Astrocyte of the cerebellum (primary cell): ENCODE data around the gene ZNF714.
A peak's percentile ranks its signal among the peaks of the same experiment; 100 is the strongest.
"Not testable (repeated sequence)": the region's sequence is repeated elsewhere in the genome, so short reads cannot be mapped to it uniquely, and the experiment has no call there.

ENCODE experiments used
- DNase-seq: peaks from one replicate; pipeline ENCODE4 v3.0.0-alpha.2; 2011; ENCODE audit warnings: low read depth
- H3K4me3 ChIP-seq: 2 replicates; pipeline ENCODE4 v1.5.1; 2011; ENCODE audit warnings: mild to moderate bottlenecking, low read depth, low read length, moderate library complexity
- in situ Hi-C: cut with HindIII; loops from 2 replicates; pipeline ENCODE4 v1.10.0; 2017; ENCODE audit warnings: low sequenced_read_pairs
- TF ChIP-seq, protein P1 (sequence below): IDR thresholded peaks from 2 replicates; pipeline ENCODE4 v1.5.1; 2012; ENCODE audit warnings: low read length, low read depth, moderate library complexity, mild to moderate bottlenecking; ENCODE audit errors: missing control alignments

Gene ZNF714

DNA sequence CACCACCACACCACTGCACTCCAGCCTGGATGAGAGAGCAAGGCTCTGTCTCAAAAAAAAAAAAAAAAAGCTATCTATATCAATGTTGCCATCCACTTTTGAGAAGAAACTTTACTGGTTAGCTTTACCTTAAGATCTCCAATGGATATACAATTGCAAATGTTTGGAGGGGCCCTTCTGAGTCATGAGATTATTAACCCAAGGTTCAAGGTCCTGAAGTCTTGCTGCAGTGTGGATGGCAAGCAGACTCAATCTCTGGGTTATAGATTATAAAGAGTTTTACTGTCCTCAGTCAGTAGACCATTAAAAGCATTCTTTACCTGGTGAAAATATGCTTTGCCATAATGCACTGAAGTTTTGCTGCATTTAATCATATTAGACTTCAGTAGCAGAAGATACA is 56.1 kb downstream of the ZNF714 start:
- no peak for DNase-seq
- in situ Hi-C loops: no loop called here
- no peak overlapping the region for H3K4me3 ChIP-seq
- TF ChIP-seq, protein P1, sequence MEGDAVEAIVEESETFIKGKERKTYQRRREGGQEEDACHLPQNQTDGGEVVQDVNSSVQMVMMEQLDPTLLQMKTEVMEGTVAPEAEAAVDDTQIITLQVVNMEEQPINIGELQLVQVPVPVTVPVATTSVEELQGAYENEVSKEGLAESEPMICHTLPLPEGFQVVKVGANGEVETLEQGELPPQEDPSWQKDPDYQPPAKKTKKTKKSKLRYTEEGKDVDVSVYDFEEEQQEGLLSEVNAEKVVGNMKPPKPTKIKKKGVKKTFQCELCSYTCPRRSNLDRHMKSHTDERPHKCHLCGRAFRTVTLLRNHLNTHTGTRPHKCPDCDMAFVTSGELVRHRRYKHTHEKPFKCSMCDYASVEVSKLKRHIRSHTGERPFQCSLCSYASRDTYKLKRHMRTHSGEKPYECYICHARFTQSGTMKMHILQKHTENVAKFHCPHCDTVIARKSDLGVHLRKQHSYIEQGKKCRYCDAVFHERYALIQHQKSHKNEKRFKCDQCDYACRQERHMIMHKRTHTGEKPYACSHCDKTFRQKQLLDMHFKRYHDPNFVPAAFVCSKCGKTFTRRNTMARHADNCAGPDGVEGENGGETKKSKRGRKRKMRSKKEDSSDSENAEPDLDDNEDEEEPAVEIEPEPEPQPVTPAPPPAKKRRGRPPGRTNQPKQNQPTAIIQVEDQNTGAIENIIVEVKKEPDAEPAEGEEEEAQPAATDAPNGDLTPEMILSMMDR: no peak

DNA sequence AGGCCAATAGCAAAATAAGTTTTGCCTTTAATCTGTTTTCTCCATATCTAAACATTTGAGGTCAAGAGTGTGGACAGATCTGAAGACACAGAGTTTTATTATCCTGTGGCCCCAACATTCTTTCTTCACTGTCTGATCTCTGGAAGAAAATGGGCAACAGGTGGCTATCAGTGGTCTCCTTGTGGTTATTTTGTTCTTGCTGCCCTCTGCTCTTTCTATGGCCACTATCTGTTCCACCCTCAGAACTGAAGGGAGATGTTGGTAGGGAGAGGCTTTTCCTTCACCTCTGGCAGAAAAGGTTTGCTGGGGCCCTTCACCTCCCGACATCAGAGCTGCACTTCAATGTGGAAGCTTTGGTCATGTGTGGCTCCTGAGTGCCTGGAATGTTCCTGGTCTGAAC is 59.0 kb downstream of the ZNF714 start:
- in situ Hi-C loops, H3K4me3 ChIP-seq, DNase-seq: not testable (repeated sequence)

DNA sequence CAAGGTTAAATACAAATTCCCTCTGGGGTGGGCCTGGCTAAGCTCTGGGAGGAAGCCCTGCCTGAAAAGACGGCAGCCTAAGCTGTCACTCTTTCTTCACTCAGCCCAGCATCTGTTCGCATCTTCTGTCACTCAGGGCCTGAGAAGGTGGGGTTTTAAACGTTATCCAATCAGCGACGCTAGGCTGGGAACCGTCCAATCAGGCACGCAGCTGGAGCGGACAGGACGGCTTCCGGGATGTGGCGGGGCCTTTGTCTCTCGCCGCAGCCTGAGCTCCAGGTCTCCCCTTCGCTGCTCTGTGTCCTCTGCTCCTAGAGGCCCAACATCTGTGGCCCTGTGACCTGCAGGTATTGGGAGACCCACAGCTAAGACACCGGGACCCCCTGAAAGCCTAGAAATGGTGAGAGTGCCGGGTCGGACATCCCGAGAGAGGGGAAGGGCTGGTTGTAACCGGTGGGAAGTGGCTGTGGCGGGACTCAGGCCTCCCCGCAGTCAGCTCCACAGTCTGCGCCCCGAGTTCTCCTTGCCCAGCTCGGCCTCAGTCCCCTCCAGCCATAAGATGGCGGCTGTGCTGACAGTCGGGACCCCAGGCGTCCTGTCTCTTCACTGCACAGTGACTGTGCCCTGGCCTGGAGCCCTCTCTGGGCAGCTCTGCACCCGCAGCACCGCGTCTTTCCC is 59.9 kb downstream of the ZNF714 start, which contains the start of gene ZNF431:
Gene ZNF431 (plus strand): TSS at position 254 of the 678 bp plus-strand sequence. CDS start 144 bp downstream, at position 398.
- peak within 1 kb of the TSS; percentile 83 for H3K4me3 ChIP-seq
- DNase-seq: peak; percentile 85
- TF ChIP-seq, protein P1: no peak
- in situ Hi-C loops: no loop called here

DNA sequence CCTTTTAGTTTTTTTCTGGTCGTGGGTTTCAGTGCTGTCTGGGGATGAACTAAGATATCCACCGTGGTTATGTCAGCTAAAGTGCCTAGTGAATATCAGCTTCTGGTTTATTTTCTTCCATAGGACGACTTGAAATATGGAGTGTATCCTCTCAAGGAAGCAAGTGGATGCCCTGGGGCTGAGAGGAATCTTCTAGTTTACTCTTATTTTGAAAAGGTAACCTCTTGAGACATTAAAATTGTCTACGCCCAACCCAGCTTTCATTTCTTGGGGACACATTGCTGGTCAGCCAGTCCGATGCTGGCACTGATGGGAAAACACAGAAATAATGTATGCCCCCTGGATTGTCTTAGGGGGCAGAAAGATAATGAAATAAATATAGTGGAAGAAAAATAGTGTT is 61.4 kb downstream of the ZNF714 start:
- no peak for DNase-seq
- no peak overlapping the region for H3K4me3 ChIP-seq
- in situ Hi-C loops: no loop called here
- TF ChIP-seq, protein P1: no peak

DNA sequence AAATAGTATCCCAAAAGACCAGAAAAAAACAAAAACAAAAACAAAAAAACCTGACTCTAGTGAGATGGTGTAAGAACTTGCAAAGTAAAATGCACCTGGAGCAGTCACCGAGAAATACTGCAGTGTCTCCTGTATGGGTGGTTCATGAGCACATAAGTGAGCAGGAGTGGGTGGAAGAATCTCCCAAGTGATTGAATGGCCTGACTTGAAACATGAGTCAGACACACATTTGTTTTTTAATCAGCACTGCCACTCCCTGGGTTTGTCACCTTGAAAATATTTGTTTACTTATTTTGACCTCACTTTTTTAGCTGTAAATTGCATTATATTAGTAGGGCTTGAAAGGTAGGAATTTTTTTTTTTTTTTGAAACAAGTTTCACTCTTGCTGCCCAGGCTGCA is 61.9 kb downstream of the ZNF714 start:
- in situ Hi-C loops: no loop called here
- H3K4me3 ChIP-seq: no peak overlapping the region
- TF ChIP-seq, protein P1: no peak
- DNase-seq: no peak

DNA sequence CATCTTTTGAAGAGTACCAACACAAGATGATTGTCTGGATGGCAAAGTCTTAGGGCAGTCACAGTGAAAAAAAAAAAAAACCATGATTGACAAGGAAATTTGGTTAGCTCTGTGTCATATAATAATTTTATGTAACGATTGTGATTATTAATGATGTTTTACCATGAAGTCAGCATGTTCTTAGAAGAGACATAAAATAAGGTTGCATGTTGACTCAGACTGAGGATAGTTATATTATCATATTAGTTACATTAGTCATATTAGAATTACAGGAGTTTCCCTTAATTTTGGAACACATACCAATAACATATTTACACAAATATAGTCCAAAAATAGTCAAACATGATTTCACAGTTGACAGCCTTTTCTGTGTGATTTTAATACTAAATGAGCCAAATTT is 65.5 kb downstream of the ZNF714 start:
- TF ChIP-seq, protein P1: no peak
- H3K4me3 ChIP-seq: no peak overlapping the region
- no peak for DNase-seq
- in situ Hi-C loops: no loop called here

DNA sequence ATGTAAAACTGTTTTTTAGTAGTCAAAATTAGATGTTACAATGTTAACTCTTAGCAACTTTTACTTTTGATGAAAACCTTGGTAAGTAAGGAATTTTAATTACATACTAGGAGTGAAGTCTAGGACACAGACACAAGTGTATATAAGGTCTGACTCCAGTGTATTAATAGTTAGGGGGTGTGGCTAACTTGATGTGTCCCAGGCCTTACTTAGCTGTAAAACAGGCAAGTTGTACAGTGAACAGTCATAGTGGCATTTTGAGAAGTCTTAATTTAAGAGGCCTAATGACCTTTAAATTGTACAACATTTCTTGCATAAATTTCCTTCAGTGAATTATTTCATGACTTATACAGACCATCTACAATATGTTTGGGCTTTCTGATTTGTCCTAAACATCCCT is 66.7 kb downstream of the ZNF714 start:
- in situ Hi-C loops: no loop called here

More for the DNA sequence above, 66.7 kb downstream of the ZNF714 start:
- TF ChIP-seq, protein P1: no peak
- H3K4me3 ChIP-seq: no peak overlapping the region
- no peak for DNase-seq
